GM12878 (cell line): ENCODE measurements around the gene PCK2. TPM values are rescaled to one million over a fixed set of nuclear protein-coding genes. Genes with fewer than 3 reads are reported as not detected.
A peak's percentile ranks its signal among the peaks of the same experiment; 100 is the strongest.

Source experiments
- ATAC-seq: fragments of 200-7000 bp; cut with Tn5 transposase; 3 replicates; pipeline ENCODE4 v1.9.1; 2020; ENCODE audit warnings: mild to moderate bottlenecking, moderate library complexity
- BruUV-seq: library from RNA; stranded (reverse); fragments of 400-500 nt; replicated peaks from 2 replicates; lab custom pipeline; 2021; lab: Mats Ljungman, UMichigan
- CTCF ChIA-PET: fragments of 300-600 bp; sonication (Branson Sonifier 250); formaldehyde crosslinking; extraction: SDS; loops from one replicate; lab custom pipeline; 2021; ENCODE audit warnings: inconsistent platforms; lab: Yijun Ruan, JAX
- POLR2A ChIA-PET: fragments of 350-600 bp; formaldehyde crosslinking; extraction: SDS; loops from one replicate; lab custom pipeline; 2021; ENCODE audit warnings: inconsistent platforms; lab: Charles Lee
- RAD21 ChIA-PET: fragments of 300-600 bp; sonication (Branson Sonifier 250); formaldehyde crosslinking; loops from one replicate; lab custom pipeline; 2023; ENCODE audit warnings: antibody characterized with exemption; ENCODE audit not compliant: unreplicated experiment; lab: Charles Lee
- SMC1A ChIA-PET: fragments of 300-600 bp; sonication (Branson Sonifier 250); formaldehyde crosslinking; loops from one replicate; lab custom pipeline; 2023; ENCODE audit not compliant: unreplicated experiment, uncharacterized antibody; lab: Charles Lee
- DNase-seq: peaks from one replicate; pipeline ENCODE4 v3.0.0-alpha.2; 2011; ENCODE audit warnings: low read depth, low spot score
- FAIRE-seq: peaks from 3 replicates; lab custom pipeline; 2011; peaks lifted over from hg19 to GRCh38; lab: Jason Lieb, UNC
- H2AFZ ChIP-seq: 2 replicates; pipeline ENCODE4 v1.6.0; 2011; ENCODE audit warnings: low read depth, low read length, control low read depth; ENCODE audit not compliant: control insufficient read depth
- H3K27ac ChIP-seq: 2 replicates; pipeline ENCODE4 v1.5.1; 2011; ENCODE audit warnings: control low read depth; ENCODE audit not compliant: control insufficient read depth, insufficient read depth
- H3K27me3 ChIP-seq, 2 experiments: replicated peaks in 1 of 2; 2 replicates each; pipeline versions ENCODE4 v1.6.0 to v1.6.1; 2011; ENCODE audit warnings: low read length in 1 of 2; ENCODE audit not compliant: control insufficient read depth in 2 of 2, insufficient read depth in 2 of 2
- H3K36me3 ChIP-seq, 2 experiments: 2 replicates each; pipeline ENCODE4 v1.5.1; 2011; ENCODE audit warnings: low read length in 1 of 2; ENCODE audit not compliant: control insufficient read depth in 2 of 2, insufficient read depth in 2 of 2
- H3K4me1 ChIP-seq: 2 replicates; pipeline ENCODE4 v1.6.1; 2011; ENCODE audit warnings: mild to moderate bottlenecking, low read length, moderate library complexity, mixed read lengths; ENCODE audit not compliant: control insufficient read depth, insufficient read depth
- H3K4me2 ChIP-seq: 2 replicates; pipeline ENCODE4 v1.6.0; 2011; ENCODE audit warnings: control low read depth; ENCODE audit not compliant: control insufficient read depth, insufficient read depth
- H3K4me3 ChIP-seq: fragments of 200-600 bp; sonication (generic); 2 replicates; pipeline ENCODE4 v1.5.1; 2016
- H3K79me2 ChIP-seq: 2 replicates; pipeline ENCODE4 v1.6.0; 2011; ENCODE audit warnings: low read length; ENCODE audit not compliant: control insufficient read depth, insufficient read depth
- H3K9ac ChIP-seq: 2 replicates; pipeline ENCODE4 v1.8.0; 2011; ENCODE audit warnings: low read length, control low read depth, mixed read lengths; ENCODE audit not compliant: control insufficient read depth, insufficient read depth
- H3K9me3 ChIP-seq: replicated peaks from 3 replicates; pipeline ENCODE4 v1.5.1; 2011; ENCODE audit warnings: mild to moderate bottlenecking, low read length; ENCODE audit not compliant: control insufficient read depth, insufficient read depth
- H4K20me1 ChIP-seq: 2 replicates; pipeline ENCODE4 v1.6.0; 2011; ENCODE audit not compliant: control insufficient read depth, insufficient read depth
- BRCA1 ChIP-seq: IDR thresholded peaks from 2 replicates; pipeline ENCODE4 v1.6.1; 2011; ENCODE audit warnings: low read depth, low read length, improper control_type of control experiment
- DPF2 ChIP-seq: fragments of 450-650 bp; IDR thresholded peaks from 2 replicates; pipeline ENCODE4 v1.6.1; 2017; ENCODE audit warnings: mild to moderate bottlenecking
- NR2C1 ChIP-seq: fragments of 450-650 bp; IDR thresholded peaks from 2 replicates; pipeline ENCODE4 v1.6.1; 2017; ENCODE audit warnings: antibody characterized with exemption, mild to moderate bottlenecking, moderate library complexity
- NRF1 ChIP-seq: conservative IDR thresholded peaks from 2 replicates; pipeline ENCODE4 v1.6.1; 2011; ENCODE audit warnings: mild to moderate bottlenecking, low read depth, low read length, improper control_type of control experiment
- RFX5 ChIP-seq: IDR thresholded peaks from 2 replicates; pipeline ENCODE4 v1.6.1; 2011; ENCODE audit warnings: low read depth, low read length, improper control_type of control experiment
- SREBF2 ChIP-seq: IDR thresholded peaks from 2 replicates; pipeline ENCODE4 v1.6.1; 2012; ENCODE audit warnings: mild to moderate bottlenecking, low read length
- YY1 ChIP-seq: IDR thresholded peaks from 2 replicates; pipeline ENCODE4 v1.6.1; 2011; ENCODE audit warnings: low read depth, mild to moderate bottlenecking, low read length
- WGBS: methylation state at CpG from one replicate; pipeline ENCODE4 v1.1.6; 2016; ENCODE audit warnings: low lambda C conversion rate; ENCODE audit not compliant: insufficient replicate concordance, insufficient coverage; ENCODE audit errors: missing lambda C conversion rate; 5-methylcytosine and 5-hydroxymethylcytosine counted together
- in situ Hi-C: fragments of 300-500 bp; cut with MboI; formaldehyde crosslinking; loops from 9 replicates; pipeline ENCODE4 v1.14.3; 2018; ENCODE audit warnings: mixed read lengths
- intact Hi-C: fragments of 100-400 bp; cut with micrococcal nuclease; formaldehyde crosslinking; loops from one replicate; pipeline ENCODE4 v1.14.2; 2022; ENCODE audit not compliant: unreplicated experiment
- polyA plus RNA-seq, 11 experiments: library from polyadenylated mRNA; depleted of rRNA in 4 of 11; unstranded in 6 of 11; stranded (reverse) in 5 of 11; fragments of >200 nt; fragmentation: Nextera tagmentation in 4 of 11; fragmentation: Illumina TruSeq in 1 of 11; extraction: Ambion mirVana in 4 of 11; extraction: Trizol in 1 of 11; gene quantifications; 1 replicate in 1 of 11; 2 replicates in 10 of 11; pipeline versions ENCODE4 v1.2.1 to v1.2.3, GENCODE V29; 2011 to 2016; ENCODE audit warnings: inconsistent platforms in 2 of 11, missing spikeins in 2 of 11, low read depth in 1 of 11
- total RNA-seq, 4 experiments: library from RNA; depleted of rRNA in 3 of 4; stranded (reverse); fragments of >200 nt in 3 of 4; fragmentation: Illumina TruSeq in 1 of 4; extraction: Trizol in 1 of 4; gene quantifications; 2 replicates each; pipeline versions ENCODE4 v1.2.1 to v1.2.3, GENCODE V29; 2013 to 2021
- TF ChIP-seq, protein P1 (sequence below): fragments of 450-650 bp; formaldehyde crosslinking; IDR thresholded peaks from 2 replicates; pipeline ENCODE4 v1.4.0; 2022; ENCODE audit warnings: mild to moderate bottlenecking, moderate library complexity
- TF ChIP-seq, protein P2 (sequence below): IDR thresholded peaks from 2 replicates; pipeline ENCODE4 v1.6.1; 2011; ENCODE audit warnings: low read depth, mild to moderate bottlenecking, low read length, moderate library complexity, borderline replicate concordance; ENCODE audit errors: extremely low read depth
- TF ChIP-seq, protein P3 (sequence below): fragments of 450-650 bp; conservative IDR thresholded peaks from 2 replicates; pipeline ENCODE4 v1.6.1; 2017; ENCODE audit warnings: mild to moderate bottlenecking, moderate library complexity
- TF ChIP-seq, protein P4 (sequence below): fragments of 450-650 bp; IDR thresholded peaks from 2 replicates; pipeline ENCODE4 v1.6.1; 2014; ENCODE audit warnings: mild to moderate bottlenecking

The PCK2 gene
- total and polyA plus RNA-seq, 10 of the 15 experiments (the other 5 are each of a cell fraction or from before 2014, with no cell fraction given) = 6.6 to 110 (median 44.6) TPM

DNA sequence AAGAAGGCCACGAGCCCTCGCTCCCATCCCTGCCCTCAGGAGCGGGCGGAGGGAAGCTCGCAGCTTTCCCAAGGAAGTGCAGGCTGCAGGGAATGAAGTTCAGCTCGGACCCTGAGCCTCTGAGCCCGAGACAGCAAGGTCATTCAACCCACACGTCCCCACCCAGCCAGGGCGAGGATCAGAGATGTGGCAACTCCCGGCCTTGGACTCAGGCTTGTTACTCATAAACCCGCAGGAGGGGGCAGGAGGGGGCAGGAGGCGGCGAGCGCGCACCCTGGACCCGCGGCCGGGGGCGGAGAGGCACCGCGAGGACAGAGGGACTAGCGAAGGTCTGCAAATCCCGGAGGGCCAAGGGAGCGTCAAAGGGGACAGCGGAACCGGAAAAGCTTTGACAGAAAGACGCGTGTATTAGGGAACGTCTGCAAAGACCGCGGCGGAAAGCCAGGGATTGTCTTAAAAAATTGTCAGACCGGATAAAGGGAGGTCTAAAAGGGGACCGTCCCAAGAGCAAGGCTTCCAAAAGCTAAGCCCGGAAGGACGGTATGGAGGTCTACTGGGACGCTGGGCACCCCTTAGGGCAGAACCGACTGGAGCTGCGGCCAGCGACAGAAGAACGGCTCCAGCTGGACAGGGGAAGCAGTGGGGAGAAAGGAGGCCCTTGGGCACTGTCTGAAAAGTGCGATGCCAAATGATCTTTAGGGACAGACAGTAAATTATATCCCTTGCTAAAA, 19.9 kb downstream of the PCK2 start (continued):
- TF ChIP-seq, protein P1, sequence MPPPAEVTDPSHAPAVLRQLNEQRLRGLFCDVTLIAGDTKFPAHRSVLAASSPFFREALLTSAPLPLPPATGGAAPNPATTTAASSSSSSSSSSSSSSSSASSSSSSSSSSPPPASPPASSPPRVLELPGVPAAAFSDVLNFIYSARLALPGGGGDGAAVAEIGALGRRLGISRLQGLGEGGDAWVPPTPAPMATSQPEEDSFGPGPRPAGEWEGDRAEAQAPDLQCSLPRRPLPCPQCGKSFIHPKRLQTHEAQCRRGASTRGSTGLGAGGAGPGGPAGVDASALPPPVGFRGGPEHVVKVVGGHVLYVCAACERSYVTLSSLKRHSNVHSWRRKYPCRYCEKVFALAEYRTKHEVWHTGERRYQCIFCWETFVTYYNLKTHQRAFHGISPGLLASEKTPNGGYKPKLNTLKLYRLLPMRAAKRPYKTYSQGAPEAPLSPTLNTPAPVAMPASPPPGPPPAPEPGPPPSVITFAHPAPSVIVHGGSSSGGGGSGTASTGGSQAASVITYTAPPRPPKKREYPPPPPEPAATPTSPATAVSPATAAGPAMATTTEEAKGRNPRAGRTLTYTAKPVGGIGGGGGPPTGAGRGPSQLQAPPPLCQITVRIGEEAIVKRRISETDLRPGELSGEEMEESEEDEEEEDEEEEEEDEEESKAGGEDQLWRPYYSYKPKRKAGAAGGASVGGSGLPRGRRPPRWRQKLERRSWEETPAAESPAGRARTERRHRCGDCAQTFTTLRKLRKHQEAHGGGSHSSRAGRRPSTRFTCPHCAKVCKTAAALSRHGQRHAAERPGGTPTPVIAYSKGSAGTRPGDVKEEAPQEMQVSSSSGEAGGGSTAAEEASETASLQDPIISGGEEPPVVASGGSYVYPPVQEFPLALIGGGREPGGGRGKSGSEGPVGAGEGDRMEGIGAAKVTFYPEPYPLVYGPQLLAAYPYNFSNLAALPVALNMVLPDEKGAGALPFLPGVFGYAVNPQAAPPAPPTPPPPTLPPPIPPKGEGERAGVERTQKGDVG (CRISPR knock-in tag) = no peak

DNA sequence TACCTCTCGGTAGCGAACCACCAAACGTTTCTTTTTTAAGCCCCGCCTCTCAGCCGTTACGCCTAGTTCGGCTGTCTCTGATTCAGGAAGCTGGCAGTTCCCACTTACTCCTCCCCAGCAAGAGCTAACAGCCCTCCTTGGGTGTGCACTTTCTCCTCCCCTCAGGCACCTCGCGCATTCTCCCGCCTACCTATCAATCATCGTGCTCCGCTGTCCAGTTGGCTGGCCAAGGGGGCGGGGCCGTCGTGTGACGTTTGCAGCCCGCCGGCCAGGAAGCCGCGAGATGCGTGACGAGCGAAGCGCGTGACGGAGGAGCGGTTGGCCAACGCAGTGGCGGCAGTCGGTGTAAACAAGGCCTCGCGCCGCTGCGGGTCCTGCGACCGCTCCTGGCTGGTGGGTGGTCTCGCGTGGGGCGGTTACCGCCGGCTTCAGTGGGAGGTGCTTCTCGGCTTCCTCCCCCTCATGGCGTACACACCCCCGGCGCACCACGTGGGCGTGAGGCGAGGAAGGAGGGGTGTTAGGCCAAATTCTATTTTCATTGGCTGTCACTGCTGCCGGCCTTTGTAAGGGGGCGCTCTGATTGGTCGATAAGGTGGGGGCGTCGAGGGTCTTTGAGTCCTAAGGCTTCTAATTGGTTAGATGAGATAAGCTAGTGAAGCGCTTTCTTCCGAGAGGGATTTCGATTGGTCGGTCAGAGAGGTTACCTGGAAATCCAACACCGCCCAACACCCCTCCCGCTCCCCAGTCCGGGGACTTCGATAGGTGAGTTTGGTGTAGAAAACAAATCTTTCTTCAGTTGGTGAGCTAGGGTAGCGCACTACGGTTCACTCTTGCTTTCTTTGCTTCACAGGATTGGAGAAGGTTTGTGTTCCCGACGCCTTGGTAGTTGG, 20.7 kb downstream of the PCK2 start, which contains the start of the genes DCAF11 and NRL:
Gene DCAF11, plus strand, starts transcription at position 246 of the 890 bp plus-strand sequence. CDS start 818 bp downstream, outside the sequence.
Gene NRL, minus strand, starts transcription at position 418 of the 890 bp plus-strand sequence. CDS start 32,101 bp downstream, outside the sequence.
- peak within 1 kb of the TSS; percentile 98 for H3K9ac ChIP-seq
- H3K4me2 ChIP-seq = peak within 1 kb of the TSS; percentile 94
- BruUV-seq = no TSS peak
- DNase-seq (peak; percentile 99), FAIRE-seq (peak; percentile 98), ATAC-seq (peak; percentile 92)
- no peaks in the 10 kb centered on the region for H3K9me3 ChIP-seq
- H3K36me3 ChIP-seq = peaks cover 7 to 23% of the 10 kb centered on the region in 2 experiments
- SMC1A ChIA-PET = interaction anchor here (0.7 to 7.7 kb wide), 21 partner anchors 9 to 219 kb away, joined by 3 to 70 read pairs (median 6); partner anchors contain the start of genes CHMP4A, IPO4, IRF9 and PCK2
- peaks cover 5% of the 10 kb centered on the region for H3K4me1 ChIP-seq
- RAD21 ChIA-PET = interaction anchor here (0.8 to 5.8 kb wide), 22 partner anchors 9 to 316 kb away, joined by 3 to 69 read pairs (median 6); partner anchors contain the start of genes CARMIL3, EMC9, FITM1 and IPO4
- CTCF ChIA-PET = interaction anchor here (0.7 to 5.9 kb wide), 23 partner anchors 9 to 1020 kb away, joined by 3 to 39 read pairs (median 4); partner anchors contain the start of genes ACIN1, CIDEB, EMC9 and IRF9
- POLR2A ChIA-PET = interaction anchor here (0.6 to 17.1 kb wide), 20 partner anchors 9 to 316 kb away, joined by 3 to 276 read pairs (median 6); partner anchors contain the start of genes CHMP4A, CIDEB, EMC9 and FITM1
- H3K27ac ChIP-seq = peak within 1 kb of the TSS; percentile 94
- no peaks in the 10 kb centered on the region for H4K20me1 ChIP-seq
- peak within 1 kb of the TSS; percentile 86 for H2AFZ ChIP-seq
- WGBS = under 1% methylated on average over 65 of the region's 65 CpGs
- intact Hi-C loops = loop anchor here (1.0 to 2.0 kb wide), 5 partner anchors 19 to 328 kb away; partner anchors contain the start of genes EMC9, IRF9 and SDR39U1
- in situ Hi-C loops = loop anchor here (25.0 kb wide), 1 partner anchor 802 kb away; the partner anchor contains the start of genes BCL2L2, PABPN1 and PPP1R3E
- H3K79me2 ChIP-seq = peaks cover 24% of the 10 kb centered on the region
- peak within 1 kb of the TSS; percentile 96 for H3K4me3 ChIP-seq
- H3K27me3 ChIP-seq = no peaks in the 10 kb centered on the region
- TF ChIP-seq BRCA1 = peak; percentile 71
- TF ChIP-seq, protein P2, sequence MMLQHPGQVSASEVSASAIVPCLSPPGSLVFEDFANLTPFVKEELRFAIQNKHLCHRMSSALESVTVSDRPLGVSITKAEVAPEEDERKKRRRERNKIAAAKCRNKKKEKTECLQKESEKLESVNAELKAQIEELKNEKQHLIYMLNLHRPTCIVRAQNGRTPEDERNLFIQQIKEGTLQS = 0 out of 2 replicates have a peak, but pooled peaks have one; percentile 40
- 0 out of 2 replicates have a peak, but pooled peaks have one; percentile 18 for TF ChIP-seq YY1
- TF ChIP-seq, protein P3, sequence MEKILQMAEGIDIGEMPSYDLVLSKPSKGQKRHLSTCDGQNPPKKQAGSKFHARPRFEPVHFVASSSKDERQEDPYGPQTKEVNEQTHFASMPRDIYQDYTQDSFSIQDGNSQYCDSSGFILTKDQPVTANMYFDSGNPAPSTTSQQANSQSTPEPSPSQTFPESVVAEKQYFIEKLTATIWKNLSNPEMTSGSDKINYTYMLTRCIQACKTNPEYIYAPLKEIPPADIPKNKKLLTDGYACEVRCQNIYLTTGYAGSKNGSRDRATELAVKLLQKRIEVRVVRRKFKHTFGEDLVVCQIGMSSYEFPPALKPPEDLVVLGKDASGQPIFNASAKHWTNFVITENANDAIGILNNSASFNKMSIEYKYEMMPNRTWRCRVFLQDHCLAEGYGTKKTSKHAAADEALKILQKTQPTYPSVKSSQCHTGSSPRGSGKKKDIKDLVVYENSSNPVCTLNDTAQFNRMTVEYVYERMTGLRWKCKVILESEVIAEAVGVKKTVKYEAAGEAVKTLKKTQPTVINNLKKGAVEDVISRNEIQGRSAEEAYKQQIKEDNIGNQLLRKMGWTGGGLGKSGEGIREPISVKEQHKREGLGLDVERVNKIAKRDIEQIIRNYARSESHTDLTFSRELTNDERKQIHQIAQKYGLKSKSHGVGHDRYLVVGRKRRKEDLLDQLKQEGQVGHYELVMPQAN = peak; percentile 87
- TF ChIP-seq, protein P4, sequence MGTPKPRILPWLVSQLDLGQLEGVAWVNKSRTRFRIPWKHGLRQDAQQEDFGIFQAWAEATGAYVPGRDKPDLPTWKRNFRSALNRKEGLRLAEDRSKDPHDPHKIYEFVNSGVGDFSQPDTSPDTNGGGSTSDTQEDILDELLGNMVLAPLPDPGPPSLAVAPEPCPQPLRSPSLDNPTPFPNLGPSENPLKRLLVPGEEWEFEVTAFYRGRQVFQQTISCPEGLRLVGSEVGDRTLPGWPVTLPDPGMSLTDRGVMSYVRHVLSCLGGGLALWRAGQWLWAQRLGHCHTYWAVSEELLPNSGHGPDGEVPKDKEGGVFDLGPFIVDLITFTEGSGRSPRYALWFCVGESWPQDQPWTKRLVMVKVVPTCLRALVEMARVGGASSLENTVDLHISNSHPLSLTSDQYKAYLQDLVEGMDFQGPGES = peak; percentile 97
- TF ChIP-seq NR2C1 = peak; percentile 65
- peak; percentile 86 for TF ChIP-seq RFX5
- peak; percentile 68 for TF ChIP-seq NRF1
- peak; percentile 61 for TF ChIP-seq SREBF2
- peak; percentile 96 for TF ChIP-seq DPF2
